ENCODE results near the gene NR2F1.

GRCh38 chr5:93610581-93611272 is 27.7 kb downstream of the NR2F1 start:
- TF ChIP-seq FOXP2 (optimal IDR thresholded peaks at IDR 0.05; ENCODE audit: control extremely low read depth, extremely low read length, insufficient read depth) (no peak), EZH2 (IDR thresholded peaks at IDR 0.05) (no peak), POLR2AphosphoS5 (IDR thresholded peaks at IDR 0.05; ENCODE audit: borderline replicate concordance, low read depth, low read length) (no peak)
